HEK293T (cell line): ENCODE measurements around the gene SRRT.

Experiments used
- CTCF ChIA-PET: fragments of 350-600 bp; formaldehyde crosslinking; extraction: SDS; loops from one replicate; lab custom pipeline; 2021; ENCODE audit warnings: antibody characterized with exemption, inconsistent platforms; lab: Yijun Ruan, JAX
- POLR2A ChIA-PET: fragments of 350-600 bp; formaldehyde crosslinking; extraction: SDS; loops from one replicate; lab custom pipeline; 2020; ENCODE audit warnings: antibody characterized with exemption, inconsistent platforms; lab: Yijun Ruan, JAX
- DNase-seq: peaks from one replicate; pipeline ENCODE4 v3.0.0; 2012; ENCODE audit warnings: mixed read lengths; ENCODE audit errors: extremely low spot score
- ARNT ChIP-seq: fragments of 450-650 bp; IDR thresholded peaks from 2 replicates; pipeline ENCODE4 v1.6.1; 2017; ENCODE audit warnings: mild to moderate bottlenecking
- BHLHE40 ChIP-seq: fragments of 450-650 bp; IDR thresholded peaks from 2 replicates; pipeline ENCODE4 v1.6.1; 2016; ENCODE audit warnings: mild to moderate bottlenecking, moderate library complexity, borderline replicate concordance
- CTBP1 ChIP-seq: fragments of 450-650 bp; IDR thresholded peaks from 2 replicates; pipeline ENCODE4 v1.6.1; 2016; ENCODE audit warnings: borderline replicate concordance
- ELF4 ChIP-seq: fragments of 450-650 bp; IDR thresholded peaks from 2 replicates; pipeline ENCODE4 v1.6.1; 2017; ENCODE audit warnings: antibody characterized with exemption
- FOXA1 ChIP-seq: fragments of 450-650 bp; IDR thresholded peaks from 2 replicates; pipeline ENCODE4 v1.6.1; 2016; ENCODE audit warnings: mild to moderate bottlenecking
- FOXK2 ChIP-seq: fragments of 450-650 bp; IDR thresholded peaks from 2 replicates; pipeline ENCODE4 v1.6.1; 2016; ENCODE audit warnings: mild to moderate bottlenecking
- FOXM1 ChIP-seq: fragments of 450-650 bp; IDR thresholded peaks from 2 replicates; pipeline ENCODE4 v1.6.1; 2017; ENCODE audit warnings: mild to moderate bottlenecking, borderline replicate concordance
- HDGF ChIP-seq: fragments of 450-650 bp; IDR thresholded peaks from 2 replicates; pipeline ENCODE4 v1.6.1; 2017; ENCODE audit warnings: antibody characterized with exemption, borderline replicate concordance
- L3MBTL2 ChIP-seq: fragments of 450-650 bp; conservative IDR thresholded peaks from 2 replicates; pipeline ENCODE4 v1.6.1; 2016; ENCODE audit warnings: mild to moderate bottlenecking
- LEF1 ChIP-seq: fragments of 450-650 bp; IDR thresholded peaks from 2 replicates; pipeline ENCODE4 v1.6.1; 2017; ENCODE audit warnings: mild to moderate bottlenecking, borderline replicate concordance
- NFRKB ChIP-seq: fragments of 450-650 bp; IDR thresholded peaks from 2 replicates; pipeline ENCODE4 v1.6.1; 2016; ENCODE audit warnings: mild to moderate bottlenecking, moderate library complexity
- SP1 ChIP-seq: fragments of 450-650 bp; IDR thresholded peaks from 2 replicates; pipeline ENCODE4 v1.6.1; 2017
- SUZ12 ChIP-seq: fragments of 450-650 bp; IDR thresholded peaks from 2 replicates; pipeline ENCODE4 v1.6.1; 2016; ENCODE audit warnings: mild to moderate bottlenecking
- TARDBP ChIP-seq: fragments of 450-650 bp; IDR thresholded peaks from 2 replicates; pipeline ENCODE4 v1.6.1; 2016
- ZNF384 ChIP-seq: fragments of 450-650 bp; IDR thresholded peaks from 2 replicates; pipeline ENCODE4 v1.6.1; 2016
- TF ChIP-seq, protein P1 (sequence below): fragments of 450-650 bp; IDR thresholded peaks from 2 replicates; pipeline ENCODE4 v1.6.1; 2016

Gene SRRT

DNA sequence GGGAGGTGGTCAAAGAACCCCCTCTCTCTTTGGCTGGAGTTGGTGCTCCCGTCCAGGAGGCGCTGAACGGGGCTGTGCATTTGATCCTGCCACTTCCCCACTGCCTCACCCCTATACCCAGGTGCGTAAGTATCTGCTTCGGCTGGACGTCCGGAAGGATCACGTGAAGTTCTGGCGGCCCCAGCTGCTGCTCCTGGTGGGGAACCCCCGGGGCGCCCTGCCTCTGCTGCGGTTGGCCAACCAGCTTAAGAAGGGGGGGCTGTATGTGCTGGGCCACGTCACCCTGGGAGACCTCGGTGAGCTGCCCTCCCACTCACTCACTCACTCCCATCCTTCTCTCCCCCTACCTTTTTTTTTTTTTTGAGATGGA lies 13.3 kb upstream of the SRRT start:
- POLR2A ChIA-PET: interaction anchor here (1.2 to 1.9 kb wide), 2 partner anchors 13 to 28 kb away, joined by 4 to 5 read pairs; partner anchors contain the start of genes SRRT and UFSP1
- no peak for TF ChIP-seq L3MBTL2
- no peak for TF ChIP-seq FOXA1
- TF ChIP-seq BHLHE40: no peak
- no peak for TF ChIP-seq ELF4
- TF ChIP-seq LEF1: no peak
- TF ChIP-seq TARDBP: no peak
- TF ChIP-seq HDGF: no peak
- TF ChIP-seq FOXM1: no peak
- no peak for TF ChIP-seq ARNT
- no peak for TF ChIP-seq ZNF384
- TF ChIP-seq SP1: no peak
- CTCF ChIA-PET: no interaction called here

DNA sequence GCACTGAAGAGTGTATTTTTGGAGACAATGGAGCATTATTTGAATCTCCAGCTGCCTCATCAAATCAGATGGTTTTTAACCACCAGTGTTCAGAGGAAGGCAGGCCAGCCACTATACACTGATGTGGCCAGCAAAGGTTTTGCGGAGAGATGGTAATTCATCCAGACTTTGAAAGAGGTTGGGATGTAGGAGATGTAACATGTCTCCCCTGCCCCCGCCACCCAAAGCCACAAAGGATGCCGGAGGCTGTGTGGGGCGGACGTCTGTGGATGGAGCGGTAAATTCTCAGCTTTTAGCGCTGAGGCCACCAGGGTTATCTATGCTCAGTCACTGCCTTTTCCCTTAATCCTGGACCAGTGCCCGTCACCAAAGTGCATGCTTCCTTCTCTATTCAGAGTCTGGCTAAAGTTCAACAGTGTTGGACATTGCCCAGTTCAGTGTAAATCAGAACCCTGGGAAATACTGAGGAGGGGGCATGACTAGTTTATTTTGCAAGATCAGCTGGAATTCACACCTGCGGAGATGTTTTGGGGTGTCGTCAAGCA lies 11.4 kb upstream of the SRRT start:
- TF ChIP-seq ELF4 (no peak), SP1 (no peak), NFRKB (no peak), FOXA1 (no peak), CTBP1 (no peak), BHLHE40 (no peak)
- ChIA-PET CTCF (no interaction called here), POLR2A (interaction anchor here (1.9 kb wide), 1 partner anchor 26 kb away, joined by 5 read pairs; the partner anchor contains the start of gene UFSP1)
- no peak for DNase-seq

More for the DNA sequence above, 13.3 kb upstream of the SRRT start:
- DNase-seq: no peak

DNA sequence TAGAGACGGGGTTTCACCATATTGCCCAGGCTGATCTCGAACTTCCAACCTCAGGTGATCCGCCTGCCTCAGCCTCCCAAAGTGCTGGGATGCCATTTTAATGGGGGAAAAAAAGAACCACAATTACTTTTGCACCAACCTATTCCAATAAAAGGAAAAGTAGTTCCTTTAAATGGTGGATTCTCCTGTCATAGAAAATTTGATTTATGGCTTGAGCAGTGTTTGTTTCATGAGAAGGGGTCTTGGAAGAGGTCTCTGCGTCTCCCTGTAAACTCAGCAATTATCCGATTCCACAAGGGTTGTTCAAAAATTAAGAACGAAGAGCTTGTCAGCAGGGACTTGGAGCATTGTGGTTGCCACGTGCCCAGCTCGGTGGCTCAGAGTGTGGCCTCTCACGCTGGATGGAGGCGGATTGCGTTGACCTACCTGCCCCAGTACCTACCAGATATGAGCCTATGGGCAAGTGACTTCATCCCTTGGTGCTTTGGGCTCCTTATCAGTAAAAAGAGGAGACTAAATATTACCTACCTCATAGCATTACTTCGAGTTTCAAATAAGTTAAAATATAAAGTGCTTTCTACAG lies 10.5 kb upstream of the SRRT start:
- DNase-seq: no peak
- CTCF ChIA-PET: interaction anchor here (0.5 kb wide), 1 partner anchor 48 kb away, joined by 6 read pairs; no protein-coding TSS in a partner anchor
- no peak for TF ChIP-seq NFRKB
- TF ChIP-seq BHLHE40: no peak
- TF ChIP-seq FOXA1: no peak
- no peak for TF ChIP-seq L3MBTL2
- TF ChIP-seq, protein P1, sequence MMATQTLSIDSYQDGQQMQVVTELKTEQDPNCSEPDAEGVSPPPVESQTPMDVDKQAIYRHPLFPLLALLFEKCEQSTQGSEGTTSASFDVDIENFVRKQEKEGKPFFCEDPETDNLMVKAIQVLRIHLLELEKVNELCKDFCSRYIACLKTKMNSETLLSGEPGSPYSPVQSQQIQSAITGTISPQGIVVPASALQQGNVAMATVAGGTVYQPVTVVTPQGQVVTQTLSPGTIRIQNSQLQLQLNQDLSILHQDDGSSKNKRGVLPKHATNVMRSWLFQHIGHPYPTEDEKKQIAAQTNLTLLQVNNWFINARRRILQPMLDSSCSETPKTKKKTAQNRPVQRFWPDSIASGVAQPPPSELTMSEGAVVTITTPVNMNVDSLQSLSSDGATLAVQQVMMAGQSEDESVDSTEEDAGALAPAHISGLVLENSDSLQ: peak; percentile 67
- POLR2A ChIA-PET: interaction anchor here (1.0 kb wide), 1 partner anchor 11 kb away, joined by 3 read pairs; the partner anchor contains the start of gene SRRT

DNA sequence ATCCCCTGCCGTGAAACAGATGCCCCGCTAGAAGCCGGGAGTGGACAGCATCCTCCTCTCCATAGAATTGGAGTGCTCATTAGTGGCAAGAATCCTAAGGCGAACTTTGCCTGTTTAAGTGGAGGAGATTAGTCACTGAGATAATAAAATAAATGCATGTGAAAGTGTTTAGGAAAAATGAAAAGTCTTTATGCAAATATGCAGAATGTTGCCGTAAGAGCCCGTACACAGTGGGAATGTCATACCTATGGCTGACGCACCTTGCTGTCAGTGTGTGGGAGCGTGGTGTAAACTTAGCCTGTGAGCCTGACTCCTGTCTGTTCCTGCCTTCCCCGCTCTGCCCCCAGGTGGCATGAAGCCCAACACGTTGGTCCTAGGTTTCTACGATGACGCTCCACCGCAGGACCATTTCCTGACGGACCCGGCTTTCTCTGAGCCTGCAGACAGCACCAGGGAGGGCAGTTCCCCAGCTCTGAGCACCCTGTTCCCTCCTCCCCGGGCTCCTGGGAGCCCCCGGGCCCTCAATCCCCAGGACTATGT lies 9.5 kb upstream of the SRRT start:
- ChIA-PET POLR2A (interaction anchor here (0.6 kb wide), 1 partner anchor 9 kb away, joined by 4 read pairs; the partner anchor contains the start of gene SRRT), CTCF (no interaction called here)
- TF ChIP-seq SP1 (no peak), FOXM1 (no peak), FOXK2 (no peak), NFRKB (no peak), FOXA1 (no peak), BHLHE40 (no peak), TARDBP (no peak), L3MBTL2 (no peak), HDGF (no peak), SUZ12 (no peak), LEF1 (no peak), ARNT (no peak), CTBP1 (no peak), ZNF384 (no peak), ELF4 (no peak)
- TF ChIP-seq, protein P1: no peak
- DNase-seq: no peak

DNA sequence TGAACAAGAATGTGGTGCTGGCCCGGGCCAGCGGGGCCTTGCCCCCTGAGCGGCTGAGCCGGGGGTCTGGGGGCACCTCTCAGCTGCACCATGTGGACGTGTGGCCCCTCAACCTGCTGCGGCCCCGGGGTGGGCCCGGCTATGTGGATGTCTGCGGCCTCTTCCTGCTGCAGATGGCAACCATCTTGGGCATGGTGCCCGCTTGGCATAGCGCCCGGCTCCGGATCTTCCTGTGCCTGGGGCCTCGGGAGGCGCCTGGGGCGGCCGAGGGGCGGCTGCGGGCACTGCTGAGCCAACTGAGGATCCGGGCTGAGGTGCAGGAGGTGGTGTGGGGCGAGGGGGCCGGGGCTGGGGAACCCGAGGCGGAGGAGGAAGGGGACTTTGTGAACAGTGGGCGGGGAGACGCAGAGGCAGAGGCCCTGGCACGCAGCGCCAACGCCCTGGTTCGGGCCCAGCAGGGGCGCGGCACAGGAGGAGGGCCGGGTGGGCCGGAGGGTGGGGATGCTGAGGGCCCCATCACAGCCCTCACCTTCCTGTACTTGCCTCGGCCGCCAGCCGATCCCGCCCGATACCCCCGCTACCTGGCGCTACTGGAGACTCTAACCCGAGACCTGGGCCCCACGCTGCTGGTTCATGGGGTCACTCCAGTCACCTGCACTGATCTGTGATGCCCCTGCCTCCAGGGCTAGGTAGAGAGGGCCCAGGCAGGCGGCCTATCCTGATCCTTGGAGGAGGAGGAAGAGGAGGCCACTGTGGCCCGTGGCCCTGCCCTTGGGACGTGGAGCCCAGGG lies 8.8 kb upstream of the SRRT start:
- DNase-seq: no peak
- ChIA-PET CTCF (no interaction called here), POLR2A (interaction anchor here (1.0 to 1.6 kb wide), 4 partner anchors 9 to 39 kb away, joined by 4 to 15 read pairs (median 6); partner anchors contain the start of genes EPHB4, SRRT and UFSP1)
- TF ChIP-seq SP1: no peak
- no peak for TF ChIP-seq HDGF
- TF ChIP-seq ELF4: no peak
- TF ChIP-seq LEF1: no peak
- TF ChIP-seq L3MBTL2: no peak
- TF ChIP-seq NFRKB: no peak
- no peak for TF ChIP-seq TARDBP
- TF ChIP-seq FOXK2: no peak
- no peak for TF ChIP-seq ARNT
- TF ChIP-seq CTBP1: no peak
- TF ChIP-seq SUZ12: no peak
- no peak for TF ChIP-seq BHLHE40
- TF ChIP-seq FOXM1: no peak
- TF ChIP-seq, protein P1: no peak
- TF ChIP-seq ZNF384: no peak
- no peak for TF ChIP-seq FOXA1
